ENCODE data around the gene TCF20. TPM values are rescaled to one million over a fixed set of nuclear protein-coding genes. Genes with fewer than 3 reads are reported as not detected.
A peak's percentile ranks its signal among the peaks of the same experiment; 100 is the strongest.

TCF20 gene
- total RNA-seq, 1 donor from 2014 or later = 74.3 TPM

DNA sequence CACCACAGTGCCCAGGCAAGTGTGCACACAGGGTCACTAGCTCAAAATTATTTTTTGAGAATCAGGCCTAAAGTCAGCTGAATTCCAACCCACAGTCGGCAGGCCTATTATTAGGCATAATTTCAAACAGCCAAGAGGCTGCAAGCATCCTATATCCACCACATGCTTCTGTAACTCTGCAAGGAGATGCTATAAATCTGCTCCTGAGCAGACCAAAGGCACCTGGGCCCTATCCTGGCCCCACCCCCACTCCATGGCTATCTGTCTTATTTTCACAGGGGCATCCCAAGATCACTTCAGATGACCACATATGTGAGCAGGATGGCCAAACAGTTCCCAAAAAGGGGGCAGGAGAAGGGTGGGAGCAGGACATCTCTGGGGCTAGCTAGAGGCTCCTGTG, 44.6 kb downstream of the TCF20 start:
- no peak overlapping the region for H3K4me3 Mint-ChIP-seq (ENCODE audit: low read depth)
- no peaks in the 10 kb centered on the region for H3K36me3 Mint-ChIP-seq (ENCODE audit: low read depth)
- no peak overlapping the region for H3K27ac Mint-ChIP-seq
- peaks cover 25% of the 10 kb centered on the region for H3K4me1 Mint-ChIP-seq (ENCODE audit: low read depth)
- H3K9me3 Mint-ChIP-seq = no peaks in the 10 kb centered on the region
- intact Hi-C loops (cut with micrococcal nuclease) = no loop called here
- no peak for DNase-seq (ENCODE audit: low spot score)
- no peaks in the 10 kb centered on the region for H3K27me3 Mint-ChIP-seq (ENCODE audit: low read depth)

- H3K4me1 Mint-ChIP-seq (ENCODE audit: low read depth) = peaks cover 35% of the 10 kb centered on the region
- no peaks in the 10 kb centered on the region for H3K27me3 Mint-ChIP-seq (ENCODE audit: low read depth)
- DNase-seq (ENCODE audit: low spot score) = no peak
- H3K27ac Mint-ChIP-seq = peak overlapping the region; percentile 28
- no peaks in the 10 kb centered on the region for H3K36me3 Mint-ChIP-seq (ENCODE audit: low read depth)
- intact Hi-C loops (cut with micrococcal nuclease) = no loop called here
- H3K9me3 Mint-ChIP-seq = no peaks in the 10 kb centered on the region
- no peak overlapping the region for H3K4me3 Mint-ChIP-seq (ENCODE audit: low read depth)
Measured at GRCh38 chr22:42222140-42222539, 48.3 kb downstream of the TCF20 start.

Other genes starting within 250 kb of the TCF20 start
- 38.8 and 44.9 TPM in 2 replicates for gene NAGA, start 199.8 kb downstream of the TCF20 start, total RNA-seq
- 5.6 and 5.7 TPM in 2 replicates for gene PHETA2, start 196.4 kb downstream of the TCF20 start, total RNA-seq
- gene SMDT1, start 191.0 kb downstream of the TCF20 start, total RNA-seq = 65.1 and 69.7 TPM in 2 replicates
- gene NDUFA6, start 179.9 kb downstream of the TCF20 start, total RNA-seq = 92.4 and 95.1 TPM in 2 replicates
- gene CYP2D6, start 139.8 kb downstream of the TCF20 start, total RNA-seq = 3.5 and 3.6 TPM in 2 replicates
- gene NFAM1, start 161.8 kb upstream of the TCF20 start, total RNA-seq = 0.21 and 0.23 TPM in 2 replicates
- gene RRP7A, start 249.1 kb upstream of the TCF20 start, total RNA-seq = 108 and 110 TPM in 2 replicates

Data from activated T-helper 2 cell treated with anti-CD3 and anti-CD28 coated beads, Interferon-gamma antibody, Interleukin-2, Interleukin-4, amounts not matched to agents 10 μg/mL and 5 μg/mL and 100 μg/mL, durations not matched to agents 14 hours and 24 hours and 36 hours (primary cell).